HAP-1 (cell line): ENCODE data around the gene PPFIA1.
"Not testable (repeated sequence)": the region's sequence is repeated elsewhere in the genome, so short reads cannot be mapped to it uniquely, and the experiment has no call there.

Source experiments
- DNase-seq, 2 experiments: peaks; one replicate each; pipeline ENCODE4 v3.0.0-alpha.2; 2016 to 2020; ENCODE audit warnings: low spot score in 2 of 2
- H3K27me3 ChIP-seq: fragments of 250-450 bp; sonication (Bioruptor Pico); 2 replicates; pipeline ENCODE4 v1.5.1; 2020; ENCODE audit warnings: low read depth, mild to moderate bottlenecking, moderate library complexity
- H3K36me3 ChIP-seq: fragments of 250-450 bp; sonication (Bioruptor Pico); replicated peaks from 2 replicates; pipeline ENCODE4 v1.5.1; 2020; ENCODE audit warnings: mild to moderate bottlenecking
- H3K4me1 ChIP-seq: fragments of 250-450 bp; sonication (Bioruptor Pico); 2 replicates; pipeline ENCODE4 v1.5.1; 2020; ENCODE audit warnings: mild to moderate bottlenecking
- H3K4me3 ChIP-seq: fragments of 250-450 bp; sonication (Bioruptor Pico); 2 replicates; pipeline ENCODE4 v1.5.1; 2020; ENCODE audit warnings: mild to moderate bottlenecking, moderate library complexity
- H3K9me3 ChIP-seq: fragments of 250-450 bp; sonication (Bioruptor Pico); 2 replicates; pipeline ENCODE4 v1.5.1; 2020; ENCODE audit warnings: mild to moderate bottlenecking, moderate library complexity
- in situ Hi-C: fragments of 300-500 bp; cut with MboI; formaldehyde crosslinking; loops from 3 replicates; pipeline ENCODE4 v1.14.3; 2020; ENCODE audit warnings: low sequenced_read_pairs, inconsistent platforms, mixed read lengths

PPFIA1 gene

GRCh38 chr11:70376621-70377020 lies 106.1 kb downstream of the PPFIA1 start:
- Histone ChIP-seq H3K36me3 (peaks cover 47% of the 10 kb centered on the region), H3K27me3 (no peaks in the 10 kb centered on the region), H3K4me1 (no peaks in the 10 kb centered on the region), H3K4me3 (no peak overlapping the region), H3K9me3 (no peaks in the 10 kb centered on the region)
- no peak for DNase-seq
- in situ Hi-C loops, result no loop called here

- Histone ChIP-seq H3K27me3 (no peaks in the 10 kb centered on the region), H3K9me3 (no peaks in the 10 kb centered on the region), H3K36me3 (peaks cover 45% of the 10 kb centered on the region), H3K4me1 (no peaks in the 10 kb centered on the region), H3K4me3 (no peak overlapping the region)
- in situ Hi-C loops, result no loop called here
- no peak for DNase-seq
These were observed 107.2 kb downstream of the PPFIA1 start for GRCh38 chr11:70377645-70378044.

- peaks cover 39% of the 10 kb centered on the region for H3K36me3 ChIP-seq
- no peak for DNase-seq
- no peak overlapping the region for H3K4me3 ChIP-seq
- in situ Hi-C loops, result no loop called here
- no peaks in the 10 kb centered on the region for H3K27me3 ChIP-seq
- H3K4me1 ChIP-seq, result no peaks in the 10 kb centered on the region
- no peaks in the 10 kb centered on the region for H3K9me3 ChIP-seq
These were observed 108.1 kb downstream of the PPFIA1 start for GRCh38 chr11:70378506-70379134.

GRCh38 chr11:70381350-70381749 lies 110.9 kb downstream of the PPFIA1 start:
- no peak for DNase-seq
- Histone ChIP-seq H3K9me3 (no peaks in the 10 kb centered on the region), H3K4me1 (no peaks in the 10 kb centered on the region), H3K36me3 (peaks cover 33% of the 10 kb centered on the region), H3K4me3 (no peak overlapping the region), H3K27me3 (no peaks in the 10 kb centered on the region)
- in situ Hi-C loops, result no loop called here

- in situ Hi-C loops, result no loop called here
- Histone ChIP-seq H3K27me3 (no peaks in the 10 kb centered on the region), H3K4me3 (no peak overlapping the region), H3K4me1 (no peaks in the 10 kb centered on the region), H3K36me3 (peaks cover 29% of the 10 kb centered on the region), H3K9me3 (no peaks in the 10 kb centered on the region)
- no peak for DNase-seq
These were observed 111.7 kb downstream of the PPFIA1 start for GRCh38 chr11:70381872-70382861.

- no peaks in the 10 kb centered on the region for H3K9me3 ChIP-seq
- H3K36me3 ChIP-seq, result peaks cover 30% of the 10 kb centered on the region
- H3K4me1 ChIP-seq, result peaks cover 4% of the 10 kb centered on the region
- no peak overlapping the region for H3K4me3 ChIP-seq
- in situ Hi-C loops, result no loop called here
- no peak for DNase-seq
- no peaks in the 10 kb centered on the region for H3K27me3 ChIP-seq
These were observed 113.4 kb downstream of the PPFIA1 start for GRCh38 chr11:70383664-70384565.

- Histone ChIP-seq H3K9me3 (no peaks in the 10 kb centered on the region), H3K36me3 (peaks cover 28% of the 10 kb centered on the region), H3K4me1 (peaks cover 12% of the 10 kb centered on the region), H3K27me3 (no peaks in the 10 kb centered on the region), H3K4me3 (no peak overlapping the region)
- in situ Hi-C loops, result no loop called here
- no peak for DNase-seq
These were observed 114.2 kb downstream of the PPFIA1 start for GRCh38 chr11:70384566-70385152.

GRCh38 chr11:70387564-70387963 lies 117.1 kb downstream of the PPFIA1 start:
- Histone ChIP-seq H3K9me3 (no peaks in the 10 kb centered on the region), H3K27me3 (no peaks in the 10 kb centered on the region), H3K4me1 (peaks cover 30% of the 10 kb centered on the region), H3K36me3 (peaks cover 35% of the 10 kb centered on the region), H3K4me3 (no peak overlapping the region)
- in situ Hi-C loops, result no loop called here
- DNase-seq, result no peak

- DNase-seq, result peak; percentile 58 to 87
- Histone ChIP-seq H3K36me3 (peaks cover 42% of the 10 kb centered on the region), H3K4me1 (peaks cover 33% of the 10 kb centered on the region), H3K27me3 (no peaks in the 10 kb centered on the region), H3K9me3 (no peaks in the 10 kb centered on the region), H3K4me3 (no peak overlapping the region)
- in situ Hi-C loops, result no loop called here
These were observed 118.7 kb downstream of the PPFIA1 start for GRCh38 chr11:70389201-70389600.

GRCh38 chr11:70390882-70391281 lies 120.4 kb downstream of the PPFIA1 start:
- H3K36me3 ChIP-seq, result peaks cover 40% of the 10 kb centered on the region
- in situ Hi-C loops, H3K27me3 ChIP-seq, H3K4me3 ChIP-seq, H3K9me3 ChIP-seq: not testable (repeated sequence)
- H3K4me1 ChIP-seq, result peaks cover 33% of the 10 kb centered on the region
- peak; percentile 62 to 74 for DNase-seq

- DNase-seq, result no peak
- no peak overlapping the region for H3K4me3 ChIP-seq
- no peaks in the 10 kb centered on the region for H3K27me3 ChIP-seq
- peaks cover 27% of the 10 kb centered on the region for H3K4me1 ChIP-seq
- H3K36me3 ChIP-seq, result peaks cover 32% of the 10 kb centered on the region
- in situ Hi-C loops, result no loop called here
- H3K9me3 ChIP-seq, result no peaks in the 10 kb centered on the region
These were observed 123.9 kb downstream of the PPFIA1 start for GRCh38 chr11:70394211-70394950.

GRCh38 chr11:70397336-70397982 lies 127.0 kb downstream of the PPFIA1 start:
- peaks cover 10% of the 10 kb centered on the region for H3K4me1 ChIP-seq
- in situ Hi-C loops, result no loop called here

More at GRCh38 chr11:70397336-70397982, 127.0 kb downstream of the PPFIA1 start:
- H3K27me3 ChIP-seq, result no peaks in the 10 kb centered on the region
- H3K9me3 ChIP-seq, result no peaks in the 10 kb centered on the region
- peak; percentile 4 to 48 for DNase-seq
- H3K4me3 ChIP-seq, result peak overlapping the region; percentile 71
- peaks cover 27% of the 10 kb centered on the region for H3K36me3 ChIP-seq
